Measurements from ENCODE around the gene LBH.

DNA sequence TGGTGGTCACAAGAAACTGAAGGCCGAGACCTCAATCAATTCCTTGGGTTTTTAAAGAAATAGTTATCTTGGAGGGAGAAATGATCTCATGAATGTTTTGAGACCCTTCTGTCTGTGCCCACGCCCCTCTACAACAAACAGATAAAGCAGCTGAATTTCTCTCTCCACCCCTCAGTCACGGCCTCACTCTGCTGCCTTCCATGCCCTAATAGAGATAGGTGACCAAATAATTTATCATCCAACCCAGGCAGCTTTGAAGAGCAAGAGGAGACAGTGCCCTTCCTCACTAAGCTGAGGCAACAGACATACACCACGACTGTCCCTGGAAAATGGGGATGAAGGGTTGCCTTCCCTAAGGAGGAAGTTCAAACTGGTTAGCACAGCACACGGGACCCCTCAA lies 71.2 kb downstream of the LBH start:
- TF ChIP-seq EP300 (IDR thresholded peaks at IDR 0.05) (no peak), CTCF (IDR thresholded peaks at IDR 0.05) (no peak), POLR2AphosphoS5 (IDR thresholded peaks at IDR 0.05) (no peak)

Data from gastroesophageal sphincter (tissue), 3 donors.